Activated naive CD8-positive, alpha-beta T cell (primary cell): ENCODE measurements around the gene CEBPG.

Experiments
- H3K27ac Mint-ChIP-seq: one replicate; pipeline ENCODE4 v1.8.0; 2021; ENCODE audit warnings: mixed read lengths
- H3K27me3 Mint-ChIP-seq: one replicate; pipeline ENCODE4 v1.8.0; 2021; ENCODE audit warnings: mixed read lengths
- H3K36me3 Mint-ChIP-seq: one replicate; pipeline ENCODE4 v1.8.0; 2021; ENCODE audit warnings: mixed read lengths
- H3K4me1 Mint-ChIP-seq: one replicate; pipeline ENCODE4 v1.8.0; 2021; ENCODE audit warnings: low read depth, mixed read lengths
- H3K4me3 Mint-ChIP-seq: one replicate; pipeline ENCODE4 v1.8.0; 2021; ENCODE audit warnings: mild to moderate bottlenecking, mixed read lengths
- H3K9me3 Mint-ChIP-seq: one replicate; pipeline ENCODE4 v1.8.0; 2021; ENCODE audit warnings: low read depth, mixed read lengths

CEBPG gene

DNA sequence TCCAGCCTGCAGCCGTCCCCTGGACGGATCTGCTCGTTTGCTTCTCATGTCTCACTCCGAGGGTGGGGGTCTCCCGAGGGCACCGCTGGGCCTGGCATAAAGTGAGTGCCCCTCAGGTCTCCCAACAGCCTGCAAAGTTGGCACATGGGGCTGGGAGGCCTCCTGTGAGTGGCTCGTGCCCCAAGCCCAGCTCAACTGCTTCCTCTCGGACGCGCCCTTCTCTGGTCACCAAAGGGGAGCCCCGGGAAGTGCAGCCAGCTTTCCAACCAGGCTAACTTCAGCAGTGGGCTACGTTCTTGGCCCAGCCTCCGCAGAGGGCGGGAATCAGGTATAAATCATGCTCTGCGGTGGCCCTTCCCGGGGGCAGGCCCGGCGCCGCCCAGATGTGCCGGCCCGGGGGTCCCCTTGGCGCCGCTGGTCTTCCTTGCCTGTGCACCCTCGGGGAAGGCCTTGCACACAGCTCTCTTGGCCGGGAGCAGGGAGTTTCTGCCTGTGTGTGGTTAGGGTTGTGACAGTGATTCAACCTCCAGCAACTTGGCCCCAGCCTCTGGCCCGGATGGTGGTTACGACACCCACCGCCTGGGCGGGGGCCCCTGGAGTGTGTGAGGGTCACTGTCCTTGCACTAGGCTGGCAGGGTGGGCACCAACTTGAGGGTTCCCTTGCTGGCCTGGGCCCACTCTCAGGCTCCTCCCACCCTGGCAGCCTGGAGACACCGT lies 20.7 kb downstream of the CEBPG start:
- Mint-ChIP-seq H3K4me1 (no peaks in the 10 kb centered on the region), H3K36me3 (no peaks in the 10 kb centered on the region), H3K27me3 (no peaks in the 10 kb centered on the region), H3K9me3 (no peaks in the 10 kb centered on the region), H3K4me3 (no peak overlapping the region), H3K27ac (no peak overlapping the region)

GRCh38 chr19:33394723-33395560 lies 21.4 kb downstream of the CEBPG start:
- H3K4me1 Mint-ChIP-seq: no peaks in the 10 kb centered on the region
- no peak overlapping the region for H3K4me3 Mint-ChIP-seq

DNA sequence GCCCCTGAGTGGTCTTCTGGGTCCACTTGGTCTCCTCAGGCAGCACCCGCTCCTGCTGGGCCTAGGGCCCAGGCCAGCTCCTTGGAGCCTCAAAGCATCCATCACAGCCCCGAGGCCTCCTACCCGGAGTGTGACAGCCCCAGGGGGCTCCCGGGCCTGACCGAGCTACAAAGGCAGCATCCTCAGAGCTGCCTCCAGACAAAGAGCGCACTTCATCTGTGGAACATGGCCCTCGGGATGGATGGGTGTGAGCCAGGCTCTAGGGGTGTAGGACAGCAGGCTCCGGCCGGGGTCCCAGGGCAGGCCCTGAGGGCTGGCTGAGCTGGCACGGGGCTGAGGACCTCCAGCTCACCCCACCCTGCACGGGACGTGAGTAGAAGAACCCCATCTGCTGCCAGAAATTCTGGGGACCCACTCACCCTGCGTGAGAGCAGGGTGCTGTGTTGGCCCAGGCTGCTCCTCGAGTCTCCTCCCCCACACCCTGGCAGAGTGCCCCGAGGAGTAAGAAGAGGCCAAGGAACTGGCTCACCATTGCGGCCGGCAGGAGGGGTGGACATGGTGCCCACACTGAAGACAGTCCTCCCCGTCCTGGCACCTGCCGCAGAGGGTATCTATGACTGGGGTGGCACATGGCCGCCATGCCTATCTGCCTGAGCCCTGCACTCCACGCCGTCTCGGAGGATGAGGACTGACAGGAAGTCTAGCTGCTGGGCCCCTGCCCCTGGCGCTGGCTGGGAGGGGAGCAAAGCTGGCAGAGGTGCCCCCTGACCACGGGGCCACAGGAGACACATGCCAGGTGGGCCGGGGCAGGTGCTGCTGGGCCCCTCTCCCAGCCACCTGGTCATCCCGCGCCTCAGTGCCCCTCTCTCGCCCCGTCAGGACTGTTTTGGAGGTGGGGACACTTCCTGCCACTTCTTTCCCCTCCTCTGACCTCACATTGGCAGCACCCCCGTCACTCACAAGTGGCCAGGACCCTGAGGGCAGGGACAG lies 22.3 kb downstream of the CEBPG start:
- H3K4me1 Mint-ChIP-seq: no peaks in the 10 kb centered on the region
- H3K9me3 Mint-ChIP-seq: no peaks in the 10 kb centered on the region
- no peaks in the 10 kb centered on the region for H3K27me3 Mint-ChIP-seq
- H3K27ac Mint-ChIP-seq: no peak overlapping the region
- no peak overlapping the region for H3K4me3 Mint-ChIP-seq
- no peaks in the 10 kb centered on the region for H3K36me3 Mint-ChIP-seq

More at GRCh38 chr19:33394723-33395560, 21.4 kb downstream of the CEBPG start:
- H3K27me3 Mint-ChIP-seq: no peaks in the 10 kb centered on the region
- no peak overlapping the region for H3K27ac Mint-ChIP-seq
- H3K9me3 Mint-ChIP-seq: no peaks in the 10 kb centered on the region
- no peaks in the 10 kb centered on the region for H3K36me3 Mint-ChIP-seq

GRCh38 chr19:33396701-33397535 lies 23.4 kb downstream of the CEBPG start:
- no peaks in the 10 kb centered on the region for H3K27me3 Mint-ChIP-seq
- no peaks in the 10 kb centered on the region for H3K36me3 Mint-ChIP-seq
- no peaks in the 10 kb centered on the region for H3K9me3 Mint-ChIP-seq
- H3K27ac Mint-ChIP-seq: no peak overlapping the region
- no peaks in the 10 kb centered on the region for H3K4me1 Mint-ChIP-seq
- H3K4me3 Mint-ChIP-seq: no peak overlapping the region

GRCh38 chr19:33397536-33398360 lies 24.2 kb downstream of the CEBPG start:
- H3K4me3 Mint-ChIP-seq: no peak overlapping the region
- no peak overlapping the region for H3K27ac Mint-ChIP-seq
- H3K36me3 Mint-ChIP-seq: no peaks in the 10 kb centered on the region
- H3K9me3 Mint-ChIP-seq: no peaks in the 10 kb centered on the region
- H3K4me1 Mint-ChIP-seq: no peaks in the 10 kb centered on the region
- H3K27me3 Mint-ChIP-seq: no peaks in the 10 kb centered on the region

DNA sequence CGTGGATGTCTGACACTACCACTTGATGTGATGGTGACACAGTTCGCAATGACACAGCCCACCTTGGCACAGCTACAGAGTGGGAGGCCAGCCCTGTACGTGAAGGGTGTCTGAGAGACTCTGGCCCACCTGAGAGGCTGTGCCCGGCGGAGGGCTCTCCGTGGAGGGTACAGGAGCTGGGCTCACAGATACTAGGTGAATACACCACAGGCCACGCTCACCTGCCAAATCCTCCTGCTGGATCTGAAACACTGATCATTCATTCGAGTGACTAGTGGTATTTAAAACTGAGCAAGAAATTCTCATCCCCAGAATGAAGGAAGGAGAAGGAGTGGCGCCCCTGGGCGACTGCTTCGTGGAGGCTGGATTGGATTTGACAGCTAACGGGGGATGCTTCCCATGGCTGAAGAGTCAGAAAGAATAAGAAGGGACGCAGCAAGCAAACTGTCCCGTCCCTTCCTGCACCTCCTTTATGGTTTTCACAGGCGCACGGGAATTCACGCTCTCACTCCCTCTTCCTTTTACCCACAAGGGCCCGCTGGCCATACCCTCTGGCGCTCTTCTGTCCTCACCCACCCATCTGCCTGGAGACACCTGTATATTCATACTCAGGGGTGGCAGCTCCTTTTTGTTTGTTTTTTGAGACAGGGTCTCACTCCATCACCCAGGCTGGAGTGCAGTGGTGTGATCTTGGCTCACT lies 25.0 kb downstream of the CEBPG start:
- Mint-ChIP-seq H3K36me3 (no peaks in the 10 kb centered on the region), H3K9me3 (no peaks in the 10 kb centered on the region), H3K27me3 (no peaks in the 10 kb centered on the region), H3K27ac (no peak overlapping the region), H3K4me1 (no peaks in the 10 kb centered on the region), H3K4me3 (no peak overlapping the region)

DNA sequence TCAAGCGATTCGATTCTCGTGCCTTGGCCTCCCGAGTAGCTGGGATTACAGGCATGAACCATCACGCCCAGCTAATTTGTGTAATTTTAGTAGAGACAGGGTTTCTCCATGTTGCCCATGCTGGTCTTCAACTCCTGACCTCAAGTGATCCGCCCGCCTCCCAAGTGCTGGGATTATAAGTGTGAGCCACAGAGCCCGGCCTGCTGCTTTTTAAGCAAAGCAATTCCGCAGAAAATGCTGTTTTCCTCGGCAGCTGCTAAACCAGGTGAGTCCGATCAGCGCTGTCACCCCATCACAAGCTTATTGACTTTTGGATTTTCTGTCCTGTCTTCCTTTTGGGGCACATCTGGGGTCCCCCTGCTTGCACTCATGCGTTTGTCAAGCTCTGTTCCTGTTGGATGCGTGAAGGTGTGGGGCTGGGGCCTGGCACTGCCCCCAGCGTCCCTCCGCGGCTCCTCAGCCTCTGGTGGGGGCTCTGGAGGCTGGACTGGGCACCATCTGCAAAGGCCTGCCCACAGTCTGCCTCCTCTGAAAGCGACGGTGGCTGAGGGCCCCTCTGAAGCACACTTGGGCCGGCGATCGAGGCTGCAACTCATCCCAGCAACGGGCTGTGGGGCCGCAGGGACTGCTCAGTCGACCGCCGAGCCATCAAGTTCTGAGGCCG lies 25.7 kb downstream of the CEBPG start:
- Mint-ChIP-seq H3K27ac (no peak overlapping the region), H3K36me3 (no peaks in the 10 kb centered on the region), H3K27me3 (no peaks in the 10 kb centered on the region), H3K9me3 (no peaks in the 10 kb centered on the region), H3K4me3 (no peak overlapping the region), H3K4me1 (no peaks in the 10 kb centered on the region)

DNA sequence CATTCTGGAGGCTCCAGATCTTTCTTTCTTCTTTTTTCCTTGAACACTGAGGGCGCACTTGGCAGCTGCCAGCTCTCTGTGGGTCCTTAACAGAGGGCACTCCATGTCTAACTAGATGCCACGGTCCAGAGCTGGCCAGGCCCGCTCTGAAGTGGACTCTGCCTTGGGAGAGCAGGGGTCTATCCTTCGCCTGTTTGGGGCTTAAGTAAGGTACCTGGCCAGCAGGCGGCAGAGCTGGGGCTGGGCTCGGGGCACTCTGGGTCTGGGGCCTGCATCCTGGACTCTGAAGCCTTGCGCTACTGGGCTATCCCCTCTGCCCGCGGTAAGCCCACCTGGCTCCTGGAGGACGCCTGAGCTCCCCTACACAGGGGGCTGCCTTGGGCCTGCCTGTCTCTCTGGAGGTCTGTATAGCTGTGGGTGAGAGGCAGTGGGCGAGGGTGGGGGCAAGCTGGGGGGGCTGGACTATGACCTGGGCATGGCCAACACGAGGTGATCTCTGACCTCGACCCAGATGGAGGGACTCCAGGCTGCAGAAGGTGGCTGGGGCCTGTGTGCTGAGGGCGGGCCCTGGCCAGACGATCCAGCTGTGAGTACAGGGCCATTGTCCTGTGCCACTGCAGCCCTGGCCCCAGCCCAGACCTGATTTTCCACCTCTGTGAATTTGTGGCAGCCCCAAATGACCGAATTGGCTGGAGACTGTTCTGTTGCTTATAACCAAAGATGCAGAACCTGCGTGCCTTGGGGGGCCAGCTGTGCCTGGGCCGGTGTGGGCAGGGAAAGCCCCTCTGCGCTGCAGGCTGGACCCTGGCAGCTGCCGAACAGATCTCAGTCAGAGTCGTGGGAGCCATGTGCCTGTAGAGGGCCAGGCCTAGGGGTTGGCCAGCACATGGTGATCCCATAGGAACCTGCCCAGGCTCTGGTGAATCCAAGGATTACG lies 26.5 kb downstream of the CEBPG start:
- Mint-ChIP-seq H3K36me3 (no peaks in the 10 kb centered on the region), H3K4me3 (no peak overlapping the region), H3K27me3 (no peaks in the 10 kb centered on the region), H3K9me3 (no peaks in the 10 kb centered on the region), H3K27ac (no peak overlapping the region), H3K4me1 (no peaks in the 10 kb centered on the region)

GRCh38 chr19:33400856-33401682 lies 27.6 kb downstream of the CEBPG start:
- Mint-ChIP-seq H3K27me3 (no peaks in the 10 kb centered on the region), H3K4me3 (no peak overlapping the region), H3K27ac (no peak overlapping the region), H3K4me1 (no peaks in the 10 kb centered on the region), H3K9me3 (no peaks in the 10 kb centered on the region), H3K36me3 (no peaks in the 10 kb centered on the region)

- Mint-ChIP-seq H3K4me3 (no peak overlapping the region), H3K4me1 (no peaks in the 10 kb centered on the region), H3K9me3 (no peaks in the 10 kb centered on the region), H3K27ac (no peak overlapping the region), H3K27me3 (no peaks in the 10 kb centered on the region), H3K36me3 (no peaks in the 10 kb centered on the region)
These were observed 28.3 kb downstream of the CEBPG start for GRCh38 chr19:33401683-33402420.
